Measurements from ENCODE around the gene ATP2C2. TPM values are rescaled to one million over a fixed set of nuclear protein-coding genes. Genes with fewer than 3 reads are reported as not detected.
"Not testable (repeated sequence)": the region's sequence is repeated elsewhere in the genome, so short reads cannot be mapped to it uniquely, and the experiment has no call there.

ATP2C2 gene
- total RNA-seq, 1 donor from 2014 or later: under 0.01 TPM

GRCh38 chr16:84339766-84340165 lies 28.6 kb upstream of the ATP2C2 start:
- no peak for DNase-seq (ENCODE audit: low read depth in 2 of 2)

- no peak for DNase-seq (ENCODE audit: low read depth in 2 of 2)
Measured at GRCh38 chr16:84340325-84341040, 27.9 kb upstream of the ATP2C2 start.

GRCh38 chr16:84341528-84342295 lies 26.6 kb upstream of the ATP2C2 start:
- DNase-seq (ENCODE audit: low read depth in 2 of 2): no peak

- not testable (repeated sequence) for DNase-seq (ENCODE audit: low read depth in 2 of 2)
Measured at GRCh38 chr16:84343800-84344199, 24.5 kb upstream of the ATP2C2 start.

GRCh38 chr16:84344781-84345180 lies 23.6 kb upstream of the ATP2C2 start:
- no peak for DNase-seq (ENCODE audit: low read depth in 2 of 2)

- no peak for DNase-seq (ENCODE audit: low read depth in 2 of 2)
Measured at GRCh38 chr16:84347161-84347560, 21.2 kb upstream of the ATP2C2 start.

- DNase-seq (ENCODE audit: low read depth in 2 of 2): no peak
Measured at GRCh38 chr16:84348386-84348888, 19.9 kb upstream of the ATP2C2 start.

GRCh38 chr16:84349862-84350684 lies 18.3 kb upstream of the ATP2C2 start:
- DNase-seq (ENCODE audit: low read depth in 2 of 2): no peak

GRCh38 chr16:84350685-84351400 lies 17.5 kb upstream of the ATP2C2 start:
- no peak for DNase-seq (ENCODE audit: low read depth in 2 of 2)

- no peak for DNase-seq (ENCODE audit: low read depth in 2 of 2)
Measured at GRCh38 chr16:84351630-84352029, 16.7 kb upstream of the ATP2C2 start.

GRCh38 chr16:84354306-84354705 lies 14.0 kb upstream of the ATP2C2 start:
- DNase-seq (ENCODE audit: low read depth in 2 of 2): no peak

- no peak for DNase-seq (ENCODE audit: low read depth in 2 of 2)
Measured at GRCh38 chr16:84355149-84355548, 13.2 kb upstream of the ATP2C2 start.

GRCh38 chr16:84356176-84356575 lies 12.2 kb upstream of the ATP2C2 start:
- DNase-seq (ENCODE audit: low read depth in 2 of 2): no peak

- DNase-seq (ENCODE audit: low read depth in 2 of 2): no peak
Measured at GRCh38 chr16:84356591-84357116, 11.7 kb upstream of the ATP2C2 start.

- DNase-seq (ENCODE audit: low read depth in 2 of 2): no peak
Measured at GRCh38 chr16:84357191-84357651, 11.1 kb upstream of the ATP2C2 start.

GRCh38 chr16:84358601-84359295 lies 9.6 kb upstream of the ATP2C2 start:
- DNase-seq (ENCODE audit: low read depth in 2 of 2): no peak

GRCh38 chr16:84359326-84359725 lies 9.0 kb upstream of the ATP2C2 start:
- DNase-seq (ENCODE audit: low read depth in 2 of 2): no peak

GRCh38 chr16:84360170-84360569 lies 8.2 kb upstream of the ATP2C2 start:
- DNase-seq (ENCODE audit: low read depth in 2 of 2): peak in 1 of 2 donors; percentile 5

GRCh38 chr16:84360748-84361147 lies 7.6 kb upstream of the ATP2C2 start:
- no peak for DNase-seq (ENCODE audit: low read depth in 2 of 2)

- no peak for DNase-seq (ENCODE audit: low read depth in 2 of 2)
Measured at GRCh38 chr16:84361546-84361945, 6.8 kb upstream of the ATP2C2 start.
